Measurements from ENCODE around the gene CAVIN4. TPM values are rescaled to one million over a fixed set of nuclear protein-coding genes. Genes with fewer than 3 reads are reported as not detected.

Gene CAVIN4
- total and polyA plus RNA-seq, 2 donors (not counting 1 experiment from before 2014, with no cell fraction given) = 0.07 to 0.17 TPM

DNA sequence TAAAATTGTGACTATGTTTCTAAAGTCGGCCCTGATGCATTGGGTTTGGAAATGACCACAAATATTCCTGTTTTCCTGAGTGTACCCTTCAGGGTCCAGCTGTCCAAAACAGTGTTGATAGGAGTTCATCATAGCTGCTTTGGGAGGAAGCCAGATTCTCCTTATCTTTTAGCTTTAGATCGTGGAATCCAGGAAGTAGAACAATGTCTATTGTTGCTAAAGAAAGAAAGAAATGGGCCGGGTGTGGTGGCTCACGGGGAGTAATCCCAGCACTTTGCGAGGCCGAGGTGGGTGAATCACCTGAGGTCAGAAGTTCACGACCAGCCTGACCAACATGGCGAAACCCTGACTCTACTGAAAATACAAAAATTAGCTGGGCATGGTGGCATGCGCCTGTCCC, 9.5 kb downstream of the CAVIN4 start:
- Histone ChIP-seq H3K4me3 (ENCODE audit: control extremely low read depth in 1 of 5, extremely low read depth in 1 of 5, insufficient read depth in 1 of 5, low read depth in 2 of 5, low read length in 4 of 5) (no peak overlapping the region), H4K20me1 (ENCODE audit: control insufficient read depth, insufficient read depth, low read length, poor library complexity, severe bottlenecking) (no peaks in the 10 kb centered on the region), H3K79me2 (ENCODE audit: control insufficient read depth, insufficient read depth, low read length) (no peaks in the 10 kb centered on the region), H3K9ac (ENCODE audit: low read length) (no peak overlapping the region), H3K9me3 (ENCODE audit: control extremely low read depth in 1 of 3, control insufficient read depth in 2 of 3, insufficient read depth in 1 of 3, low read length in 2 of 3) (no peaks in the 10 kb centered on the region), H2AFZ (ENCODE audit: insufficient read depth, low read depth, low read length, poor library complexity, severe bottlenecking) (no peak overlapping the region), H3K4me1 (ENCODE audit: control insufficient read depth in 2 of 2, insufficient read depth in 2 of 2, low read length in 2 of 2) (no peaks in the 10 kb centered on the region), H3K27me3 (replicated peaks in 1 of 4; ENCODE audit: control extremely low read depth in 1 of 4, control insufficient read depth in 3 of 4, insufficient read depth in 4 of 4, low read length in 3 of 4) (no peaks in the 10 kb centered on the region), H3K4me2 (replicated peaks; ENCODE audit: low read depth, low read length, poor library complexity, severe bottlenecking) (no peak overlapping the region), H3K27ac (ENCODE audit: low read length in 2 of 2) (no peak overlapping the region), H3K36me3 (replicated peaks in 1 of 2; ENCODE audit: control extremely low read depth in 1 of 2, control insufficient read depth in 1 of 2, extremely low read depth in 1 of 2, insufficient read depth in 2 of 2, low read length in 1 of 2) (no peaks in the 10 kb centered on the region)
- ATAC-seq (ENCODE audit: low read depth) = no peak
- Mint-ChIP-seq H3K27ac (no peak overlapping the region), H3K9me3 (ENCODE audit: insufficient read depth) (no peaks in the 10 kb centered on the region), H3K4me3 (no peak overlapping the region), H3K4me1 (no peaks in the 10 kb centered on the region), H3K27me3 (peaks cover 1% of the 10 kb centered on the region)
- TF ChIP-seq EZH2 (IDR thresholded peaks at IDR 0.05; ENCODE audit: borderline replicate concordance, insufficient read depth, low read depth, low read length, poor library complexity, severe bottlenecking) = no peak
- TF ChIP-seq, protein P1, sequence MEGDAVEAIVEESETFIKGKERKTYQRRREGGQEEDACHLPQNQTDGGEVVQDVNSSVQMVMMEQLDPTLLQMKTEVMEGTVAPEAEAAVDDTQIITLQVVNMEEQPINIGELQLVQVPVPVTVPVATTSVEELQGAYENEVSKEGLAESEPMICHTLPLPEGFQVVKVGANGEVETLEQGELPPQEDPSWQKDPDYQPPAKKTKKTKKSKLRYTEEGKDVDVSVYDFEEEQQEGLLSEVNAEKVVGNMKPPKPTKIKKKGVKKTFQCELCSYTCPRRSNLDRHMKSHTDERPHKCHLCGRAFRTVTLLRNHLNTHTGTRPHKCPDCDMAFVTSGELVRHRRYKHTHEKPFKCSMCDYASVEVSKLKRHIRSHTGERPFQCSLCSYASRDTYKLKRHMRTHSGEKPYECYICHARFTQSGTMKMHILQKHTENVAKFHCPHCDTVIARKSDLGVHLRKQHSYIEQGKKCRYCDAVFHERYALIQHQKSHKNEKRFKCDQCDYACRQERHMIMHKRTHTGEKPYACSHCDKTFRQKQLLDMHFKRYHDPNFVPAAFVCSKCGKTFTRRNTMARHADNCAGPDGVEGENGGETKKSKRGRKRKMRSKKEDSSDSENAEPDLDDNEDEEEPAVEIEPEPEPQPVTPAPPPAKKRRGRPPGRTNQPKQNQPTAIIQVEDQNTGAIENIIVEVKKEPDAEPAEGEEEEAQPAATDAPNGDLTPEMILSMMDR (IDR thresholded peaks at IDR 0.05) = no peak
- ChIA-PET CTCF (no interaction called here), POLR2A (no interaction called here)
- DNase-seq = no peak
- intact Hi-C loops (cut with micrococcal nuclease) = no loop called here
- 88% methylated on average over 8 of the region's 9 CpGs for WGBS (ENCODE audit: insufficient coverage)

DNA sequence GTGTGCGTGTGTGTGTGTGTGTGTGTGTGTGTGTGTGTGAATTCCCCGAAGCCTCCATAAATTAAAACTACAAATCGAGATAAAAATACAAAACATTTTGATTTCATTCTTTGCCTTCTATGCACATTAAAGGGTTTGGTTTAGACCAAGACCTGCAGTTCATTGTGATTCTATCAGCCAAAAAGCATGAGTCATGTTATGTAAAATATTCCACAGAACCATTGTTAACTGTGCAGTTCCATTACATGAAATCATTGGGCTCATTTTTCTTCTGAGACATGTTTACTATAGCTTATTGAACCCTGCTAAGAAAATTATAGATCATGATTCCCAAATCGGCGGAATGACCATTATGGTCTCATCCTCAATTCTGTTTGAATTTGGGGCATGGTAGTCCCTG, 11.7 kb downstream of the CAVIN4 start:
- H3K27me3 Mint-ChIP-seq = no peaks in the 10 kb centered on the region
- Histone ChIP-seq H3K9me3 (ENCODE audit: control extremely low read depth in 1 of 3, control insufficient read depth in 2 of 3, insufficient read depth in 1 of 3, low read length in 2 of 3) (no peaks in the 10 kb centered on the region), H3K4me1 (ENCODE audit: control insufficient read depth in 2 of 2, insufficient read depth in 2 of 2, low read length in 2 of 2) (no peaks in the 10 kb centered on the region), H2AFZ (ENCODE audit: insufficient read depth, low read depth, low read length, poor library complexity, severe bottlenecking) (no peak overlapping the region), H4K20me1 (ENCODE audit: control insufficient read depth, insufficient read depth, low read length, poor library complexity, severe bottlenecking) (no peaks in the 10 kb centered on the region), H3K79me2 (ENCODE audit: control insufficient read depth, insufficient read depth, low read length) (no peaks in the 10 kb centered on the region), H3K4me2 (replicated peaks; ENCODE audit: low read depth, low read length, poor library complexity, severe bottlenecking) (no peak overlapping the region), H3K4me3 (ENCODE audit: control extremely low read depth in 1 of 5, extremely low read depth in 1 of 5, insufficient read depth in 1 of 5, low read depth in 2 of 5, low read length in 4 of 5) (no peak overlapping the region), H3K27ac (ENCODE audit: low read length in 2 of 2) (no peak overlapping the region), H3K9ac (ENCODE audit: low read length) (no peak overlapping the region), H3K27me3 (replicated peaks in 1 of 4; ENCODE audit: control extremely low read depth in 1 of 4, control insufficient read depth in 3 of 4, insufficient read depth in 4 of 4, low read length in 3 of 4) (no peaks in the 10 kb centered on the region), H3K36me3 (replicated peaks in 1 of 2; ENCODE audit: control extremely low read depth in 1 of 2, control insufficient read depth in 1 of 2, extremely low read depth in 1 of 2, insufficient read depth in 2 of 2, low read length in 1 of 2) (no peaks in the 10 kb centered on the region)
- TF ChIP-seq EZH2 (IDR thresholded peaks at IDR 0.05; ENCODE audit: borderline replicate concordance, insufficient read depth, low read depth, low read length, poor library complexity, severe bottlenecking) = no peak
- TF ChIP-seq, protein P1 (IDR thresholded peaks at IDR 0.05) = no peak
- H3K4me3 Mint-ChIP-seq = no peak overlapping the region
- intact Hi-C loops (cut with micrococcal nuclease) = no loop called here
- H3K4me1 Mint-ChIP-seq = no peaks in the 10 kb centered on the region
- WGBS (ENCODE audit: insufficient coverage) = no CpG with 5 or more reads among the region's 5 CpGs
- POLR2A ChIA-PET = no interaction called here
- CTCF ChIA-PET = no interaction called here
- H3K9me3 Mint-ChIP-seq (ENCODE audit: insufficient read depth) = no peaks in the 10 kb centered on the region
- no peak overlapping the region for H3K27ac Mint-ChIP-seq
- ATAC-seq (ENCODE audit: low read depth) (no peak), DNase-seq (no peak)
